HG03354 (cell line): Measurements from ENCODE around the gene ASXL2.
A peak's percentile ranks its signal among the peaks of the same experiment; 100 is the strongest.
"Not testable (repeated sequence)": the region's sequence is repeated elsewhere in the genome, so short reads cannot be mapped to it uniquely, and the experiment has no call there.

Experiments
- ATAC-seq: cut with Tn5 transposase; IDR thresholded peaks from one replicate; pipeline ENCODE4 v1.9.1; 2021; ENCODE audit warnings: mild to moderate bottlenecking; ENCODE audit not compliant: unreplicated experiment, poor library complexity, severe bottlenecking

Gene ASXL2

GRCh38 chr2:25842155-25842554 is 36.1 kb downstream of the ASXL2 start:
- no peak for ATAC-seq

GRCh38 chr2:25838152-25838756 is 40.0 kb downstream of the ASXL2 start:
- no peak for ATAC-seq

GRCh38 chr2:25835906-25836305 is 42.4 kb downstream of the ASXL2 start:
- ATAC-seq: no peak

- no peak for ATAC-seq
Observed at GRCh38 chr2:25833566-25833965, 44.7 kb downstream of the ASXL2 start.

- ATAC-seq: no peak
Observed at GRCh38 chr2:25832897-25833296, 45.4 kb downstream of the ASXL2 start.

GRCh38 chr2:25831746-25832449 is 46.4 kb downstream of the ASXL2 start:
- ATAC-seq: no peak

GRCh38 chr2:25829828-25830227 is 48.5 kb downstream of the ASXL2 start:
- ATAC-seq: no peak

GRCh38 chr2:25829377-25829704 is 48.9 kb downstream of the ASXL2 start:
- no peak for ATAC-seq

- not testable (repeated sequence) for ATAC-seq
Observed at GRCh38 chr2:25828532-25829376, 49.5 kb downstream of the ASXL2 start.

- no peak for ATAC-seq
Observed at GRCh38 chr2:25825238-25825637, 53.0 kb downstream of the ASXL2 start.

- no peak for ATAC-seq
Observed at GRCh38 chr2:25824718-25825117, 53.6 kb downstream of the ASXL2 start.

GRCh38 chr2:25824216-25824615 is 54.1 kb downstream of the ASXL2 start:
- no peak for ATAC-seq

- ATAC-seq: no peak
Observed at GRCh38 chr2:25822190-25823117, 55.8 kb downstream of the ASXL2 start.

GRCh38 chr2:25821225-25822056 is 56.8 kb downstream of the ASXL2 start:
- ATAC-seq: no peak

GRCh38 chr2:25819597-25820039 is 58.7 kb downstream of the ASXL2 start:
- ATAC-seq: no peak

GRCh38 chr2:25817630-25818029 is 60.7 kb downstream of the ASXL2 start:
- peak; percentile 62 for ATAC-seq

- ATAC-seq: no peak
Observed at GRCh38 chr2:25817006-25817405, 61.3 kb downstream of the ASXL2 start.

- no peak for ATAC-seq
Observed at GRCh38 chr2:25816249-25816648, 62.0 kb downstream of the ASXL2 start.

- ATAC-seq: no peak
Observed at GRCh38 chr2:25814681-25815080, 63.6 kb downstream of the ASXL2 start.
